DOHH2 (cell line): Measurements from ENCODE around the gene DDX21.

ENCODE experiments used
- CTCF ChIP-seq: fragments of 200-600 bp; sonication (generic); IDR thresholded peaks from one replicate; pipeline ENCODE4 v1.5.1; 2014; ENCODE audit warnings: antibody characterized with exemption, mild to moderate bottlenecking, low read depth, low read length; ENCODE audit not compliant: poor library complexity, severe bottlenecking
- EZH2phosphoT487 ChIP-seq: fragments of 200-600 bp; sonication (generic); IDR thresholded peaks from 2 replicates; pipeline ENCODE4 v1.6.1; 2017; ENCODE audit warnings: borderline replicate concordance, mild to moderate bottlenecking, antibody characterized with exemption, low read length, moderate library complexity, mixed read lengths

- TF ChIP-seq CTCF (no peak), EZH2phosphoT487 (no peak)
These were observed 33.5 kb downstream of the DDX21 start for GRCh38 chr10:68989317-68989990.
